ENCODE data around the gene ANKRD28.

- TF ChIP-seq, protein P1, sequence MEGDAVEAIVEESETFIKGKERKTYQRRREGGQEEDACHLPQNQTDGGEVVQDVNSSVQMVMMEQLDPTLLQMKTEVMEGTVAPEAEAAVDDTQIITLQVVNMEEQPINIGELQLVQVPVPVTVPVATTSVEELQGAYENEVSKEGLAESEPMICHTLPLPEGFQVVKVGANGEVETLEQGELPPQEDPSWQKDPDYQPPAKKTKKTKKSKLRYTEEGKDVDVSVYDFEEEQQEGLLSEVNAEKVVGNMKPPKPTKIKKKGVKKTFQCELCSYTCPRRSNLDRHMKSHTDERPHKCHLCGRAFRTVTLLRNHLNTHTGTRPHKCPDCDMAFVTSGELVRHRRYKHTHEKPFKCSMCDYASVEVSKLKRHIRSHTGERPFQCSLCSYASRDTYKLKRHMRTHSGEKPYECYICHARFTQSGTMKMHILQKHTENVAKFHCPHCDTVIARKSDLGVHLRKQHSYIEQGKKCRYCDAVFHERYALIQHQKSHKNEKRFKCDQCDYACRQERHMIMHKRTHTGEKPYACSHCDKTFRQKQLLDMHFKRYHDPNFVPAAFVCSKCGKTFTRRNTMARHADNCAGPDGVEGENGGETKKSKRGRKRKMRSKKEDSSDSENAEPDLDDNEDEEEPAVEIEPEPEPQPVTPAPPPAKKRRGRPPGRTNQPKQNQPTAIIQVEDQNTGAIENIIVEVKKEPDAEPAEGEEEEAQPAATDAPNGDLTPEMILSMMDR (IDR thresholded peaks at IDR 0.05 in 2 of 3, conservative IDR thresholded peaks at IDR 0.05 in 1 of 3; ENCODE audit: insufficient read depth in 2 of 3, low read depth in 1 of 3, low read length in 3 of 3) = no peak
- TF ChIP-seq, protein P2, sequence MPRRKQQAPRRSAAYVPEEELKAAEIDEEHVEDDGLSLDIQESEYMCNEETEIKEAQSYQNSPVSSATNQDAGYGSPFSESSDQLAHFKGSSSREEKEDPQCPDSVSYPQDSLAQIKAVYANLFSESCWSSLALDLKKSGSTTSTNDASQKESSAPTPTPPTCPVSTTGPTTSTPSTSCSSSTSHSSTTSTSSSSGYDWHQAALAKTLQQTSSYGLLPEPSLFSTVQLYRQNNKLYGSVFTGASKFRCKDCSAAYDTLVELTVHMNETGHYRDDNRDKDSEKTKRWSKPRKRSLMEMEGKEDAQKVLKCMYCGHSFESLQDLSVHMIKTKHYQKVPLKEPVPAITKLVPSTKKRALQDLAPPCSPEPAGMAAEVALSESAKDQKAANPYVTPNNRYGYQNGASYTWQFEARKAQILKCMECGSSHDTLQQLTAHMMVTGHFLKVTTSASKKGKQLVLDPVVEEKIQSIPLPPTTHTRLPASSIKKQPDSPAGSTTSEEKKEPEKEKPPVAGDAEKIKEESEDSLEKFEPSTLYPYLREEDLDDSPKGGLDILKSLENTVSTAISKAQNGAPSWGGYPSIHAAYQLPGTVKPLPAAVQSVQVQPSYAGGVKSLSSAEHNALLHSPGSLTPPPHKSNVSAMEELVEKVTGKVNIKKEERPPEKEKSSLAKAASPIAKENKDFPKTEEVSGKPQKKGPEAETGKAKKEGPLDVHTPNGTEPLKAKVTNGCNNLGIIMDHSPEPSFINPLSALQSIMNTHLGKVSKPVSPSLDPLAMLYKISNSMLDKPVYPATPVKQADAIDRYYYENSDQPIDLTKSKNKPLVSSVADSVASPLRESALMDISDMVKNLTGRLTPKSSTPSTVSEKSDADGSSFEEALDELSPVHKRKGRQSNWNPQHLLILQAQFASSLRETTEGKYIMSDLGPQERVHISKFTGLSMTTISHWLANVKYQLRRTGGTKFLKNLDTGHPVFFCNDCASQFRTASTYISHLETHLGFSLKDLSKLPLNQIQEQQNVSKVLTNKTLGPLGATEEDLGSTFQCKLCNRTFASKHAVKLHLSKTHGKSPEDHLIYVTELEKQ (CRISPR knock-in tag; IDR thresholded peaks at IDR 0.05) = no peak
- TF ChIP-seq, protein P3, sequence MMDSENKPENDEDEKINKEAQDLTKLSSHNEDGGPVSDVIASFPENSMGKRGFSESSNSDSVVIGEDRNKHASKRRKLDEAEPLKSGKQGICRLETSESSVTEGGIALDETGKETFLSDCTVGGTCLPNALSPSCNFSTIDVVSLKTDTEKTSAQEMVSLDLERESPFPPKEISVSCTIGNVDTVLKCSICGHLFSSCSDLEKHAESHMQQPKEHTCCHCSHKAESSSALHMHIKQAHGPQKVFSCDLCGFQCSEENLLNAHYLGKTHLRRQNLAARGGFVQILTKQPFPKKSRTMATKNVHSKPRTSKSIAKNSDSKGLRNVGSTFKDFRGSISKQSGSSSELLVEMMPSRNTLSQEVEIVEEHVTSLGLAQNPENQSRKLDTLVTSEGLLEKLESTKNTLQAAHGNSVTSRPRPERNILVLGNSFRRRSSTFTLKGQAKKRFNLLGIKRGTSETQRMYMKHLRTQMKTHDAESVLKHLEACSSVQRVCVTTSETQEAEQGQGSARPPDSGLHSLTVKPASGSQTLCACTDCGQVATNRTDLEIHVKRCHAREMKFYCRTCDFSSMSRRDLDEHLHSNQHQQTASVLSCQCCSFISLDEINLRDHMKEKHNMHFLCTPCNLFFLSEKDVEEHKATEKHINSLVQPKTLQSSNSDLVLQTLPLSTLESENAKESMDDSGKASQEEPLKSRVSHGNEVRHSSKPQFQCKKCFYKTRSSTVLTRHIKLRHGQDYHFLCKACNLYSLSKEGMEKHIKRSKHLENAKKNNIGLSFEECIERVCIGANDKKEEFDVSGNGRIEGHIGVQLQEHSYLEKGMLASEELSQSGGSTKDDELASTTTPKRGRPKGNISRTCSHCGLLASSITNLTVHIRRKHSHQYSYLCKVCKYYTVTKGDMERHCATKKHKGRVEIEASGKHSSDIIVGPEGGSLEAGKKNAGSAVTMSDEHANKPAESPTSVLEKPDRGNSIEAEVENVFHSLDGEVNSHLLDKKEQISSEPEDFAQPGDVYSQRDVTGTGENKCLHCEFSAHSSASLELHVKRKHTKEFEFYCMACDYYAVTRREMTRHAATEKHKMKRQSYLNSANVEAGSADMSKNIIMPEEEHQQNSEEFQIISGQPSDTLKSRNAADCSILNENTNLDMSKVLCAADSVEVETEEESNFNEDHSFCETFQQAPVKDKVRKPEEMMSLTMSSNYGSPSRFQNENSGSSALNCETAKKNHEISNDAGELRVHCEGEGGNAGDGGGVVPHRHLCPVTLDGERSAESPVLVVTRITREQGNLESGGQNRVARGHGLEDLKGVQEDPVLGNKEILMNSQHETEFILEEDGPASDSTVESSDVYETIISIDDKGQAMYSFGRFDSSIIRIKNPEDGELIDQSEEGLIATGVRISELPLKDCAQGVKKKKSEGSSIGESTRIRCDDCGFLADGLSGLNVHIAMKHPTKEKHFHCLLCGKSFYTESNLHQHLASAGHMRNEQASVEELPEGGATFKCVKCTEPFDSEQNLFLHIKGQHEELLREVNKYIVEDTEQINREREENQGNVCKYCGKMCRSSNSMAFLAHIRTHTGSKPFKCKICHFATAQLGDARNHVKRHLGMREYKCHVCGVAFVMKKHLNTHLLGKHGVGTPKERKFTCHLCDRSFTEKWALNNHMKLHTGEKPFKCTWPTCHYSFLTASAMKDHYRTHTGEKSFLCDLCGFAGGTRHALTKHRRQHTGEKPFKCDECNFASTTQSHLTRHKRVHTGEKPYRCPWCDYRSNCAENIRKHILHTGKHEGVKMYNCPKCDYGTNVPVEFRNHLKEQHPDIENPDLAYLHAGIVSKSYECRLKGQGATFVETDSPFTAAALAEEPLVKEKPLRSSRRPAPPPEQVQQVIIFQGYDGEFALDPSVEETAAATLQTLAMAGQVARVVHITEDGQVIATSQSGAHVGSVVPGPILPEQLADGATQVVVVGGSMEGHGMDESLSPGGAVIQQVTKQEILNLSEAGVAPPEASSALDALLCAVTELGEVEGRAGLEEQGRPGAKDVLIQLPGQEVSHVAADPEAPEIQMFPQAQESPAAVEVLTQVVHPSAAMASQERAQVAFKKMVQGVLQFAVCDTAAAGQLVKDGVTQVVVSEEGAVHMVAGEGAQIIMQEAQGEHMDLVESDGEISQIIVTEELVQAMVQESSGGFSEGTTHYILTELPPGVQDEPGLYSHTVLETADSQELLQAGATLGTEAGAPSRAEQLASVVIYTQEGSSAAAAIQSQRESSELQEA (IDR thresholded peaks at IDR 0.05; ENCODE audit: low read depth) = no peak
- TF ChIP-seq TAF1 (IDR thresholded peaks at IDR 0.05; ENCODE audit: control insufficient read depth, extremely low read depth, insufficient read depth, low read length, severe bottlenecking) (no peak), SPI1 (IDR thresholded peaks at IDR 0.05; ENCODE audit: borderline replicate concordance, low read depth, low read length) (no peak), ZBTB2 (IDR thresholded peaks at IDR 0.05) (no peak), GTF2F1 (IDR thresholded peaks at IDR 0.05; ENCODE audit: low read depth, low read length) (no peak), NRF1 (conservative IDR thresholded peaks at IDR 0.05 in 1 of 2, IDR thresholded peaks at IDR 0.05 in 1 of 2) (no peak), SMARCE1 (IDR thresholded peaks at IDR 0.05) (no peak), ZNF644 (tag; IDR thresholded peaks at IDR 0.05; ENCODE audit: low read depth) (no peak)
Measured at GRCh38 chr3:15796331-15796730, 1.4 kb downstream of the ANKRD28 start.

Data from K562 (cell line).